Inflammatory macrophage treated with lipopolysaccharide for 1 hour (primary cell): ENCODE results near the gene TRPM4.
A peak's percentile ranks its signal among the peaks of the same experiment; 100 is the strongest.
"Not testable (repeated sequence)": the region's sequence is repeated elsewhere in the genome, so short reads cannot be mapped to it uniquely, and the experiment has no call there.

Experiments
- DNase-seq, 2 donors: peaks; one replicate each; pipeline ENCODE4 v3.0.0-alpha.2; 2020 to 2022

The TRPM4 gene

GRCh38 chr19:49194408-49194807 lies 36.8 kb downstream of the TRPM4 start:
- DNase-seq = no peak

- no peak for DNase-seq
Measured at GRCh38 chr19:49196527-49197240, 39.1 kb downstream of the TRPM4 start.

GRCh38 chr19:49200238-49200862 lies 42.8 kb downstream of the TRPM4 start:
- DNase-seq = peak in 1 of 2 donors; percentile 28

- DNase-seq = no peak
Measured at GRCh38 chr19:49201042-49201441, 43.5 kb downstream of the TRPM4 start.

GRCh38 chr19:49205114-49205513 lies 47.5 kb downstream of the TRPM4 start:
- peak; percentile 63 to 73 for DNase-seq

GRCh38 chr19:49209502-49209901 lies 51.9 kb downstream of the TRPM4 start:
- not testable (repeated sequence) for DNase-seq

- DNase-seq = peak; percentile 54 to 69
Measured at GRCh38 chr19:49210108-49210900, 52.7 kb downstream of the TRPM4 start.

GRCh38 chr19:49210901-49211451 lies 53.4 kb downstream of the TRPM4 start:
- no peak for DNase-seq

GRCh38 chr19:49212016-49212701 lies 54.6 kb downstream of the TRPM4 start:
- peak in 1 of 2 donors; percentile 57 for DNase-seq

- no peak for DNase-seq
Measured at GRCh38 chr19:49213791-49214190, 56.2 kb downstream of the TRPM4 start.

- DNase-seq = no peak
Measured at GRCh38 chr19:49214701-49215100, 57.1 kb downstream of the TRPM4 start.

- DNase-seq = no peak
Measured at GRCh38 chr19:49216071-49216470, 58.5 kb downstream of the TRPM4 start.

GRCh38 chr19:49217382-49217781 lies 59.8 kb downstream of the TRPM4 start:
- no peak for DNase-seq

GRCh38 chr19:49222011-49222410 lies 64.4 kb downstream of the TRPM4 start:
- DNase-seq = no peak

GRCh38 chr19:49222528-49222927 lies 64.9 kb downstream of the TRPM4 start:
- DNase-seq = no peak

GRCh38 chr19:49223472-49223871 lies 65.9 kb downstream of the TRPM4 start:
- no peak for DNase-seq

GRCh38 chr19:49224441-49224840 lies 66.8 kb downstream of the TRPM4 start:
- DNase-seq = not testable (repeated sequence)

GRCh38 chr19:49224879-49225278 lies 67.3 kb downstream of the TRPM4 start:
- DNase-seq = peak; percentile 61 to 68

- DNase-seq = no peak
Measured at GRCh38 chr19:49229416-49229815, 71.8 kb downstream of the TRPM4 start.

GRCh38 chr19:49231389-49231788 lies 73.8 kb downstream of the TRPM4 start:
- no peak for DNase-seq

- DNase-seq = no peak
Measured at GRCh38 chr19:49231804-49232203, 74.2 kb downstream of the TRPM4 start.

- no peak for DNase-seq
Measured at GRCh38 chr19:49233163-49233562, 75.6 kb downstream of the TRPM4 start.

GRCh38 chr19:49241769-49242168 lies 84.2 kb downstream of the TRPM4 start:
- no peak for DNase-seq
